Measurements from ENCODE around the gene FNBP1. TPM values are rescaled to one million over a fixed set of nuclear protein-coding genes. Genes with fewer than 3 reads are reported as not detected.

The FNBP1 gene
- total and polyA plus RNA-seq, 2 experiments from 2014 or later, result 26.6 to 28.8 TPM

- no peak overlapping the region for H3K4me3 ChIP-seq
- H3K27me3 ChIP-seq (ENCODE audit: insufficient read depth), result no peaks in the 10 kb centered on the region
- no peaks in the 10 kb centered on the region for H3K9me2 ChIP-seq (ENCODE audit: insufficient read depth)
- Mint-ChIP-seq H3K4me1 (peaks cover 26% of the 10 kb centered on the region), H3K36me3 (ENCODE audit: low read depth) (no peaks in the 10 kb centered on the region), H3K4me3 (no peak overlapping the region), H3K27me3 (ENCODE audit: insufficient read depth, low read depth, poor library complexity) (peaks cover 5% of the 10 kb centered on the region), H3K27ac (peak overlapping the region; percentile 89), H3K9me3 (no peaks in the 10 kb centered on the region; the same call in 2 of the 3 replicates)
- H3F3A ChIP-seq (replicated peaks; ENCODE audit: low read depth), result no peaks in the 10 kb centered on the region; the same call in 1 of the 2 replicates
- H3K36me3 ChIP-seq (ENCODE audit: insufficient read depth), result no peaks in the 10 kb centered on the region
- H4K20me1 ChIP-seq (replicated peaks; ENCODE audit: insufficient read depth), result no peaks in the 10 kb centered on the region
- H3K27ac ChIP-seq (ENCODE audit: low read depth), result peak overlapping the region; percentile 48; the same call in 1 of the 2 replicates
- H3K79me2 ChIP-seq (replicated peaks; ENCODE audit: insufficient read depth), result no peaks in the 10 kb centered on the region
- no peak for TF ChIP-seq POLR2AphosphoS5 (IDR thresholded peaks at IDR 0.05; ENCODE audit: low read depth)
- TF ChIP-seq ZNF462 (CRISPR knock-in tag; IDR thresholded peaks at IDR 0.05), result no peak
- TF ChIP-seq NANOG (IDR thresholded peaks at IDR 0.05; ENCODE audit: borderline replicate concordance), result no peak
- no peak for TF ChIP-seq CREB1 (CRISPR knock-in tag; IDR thresholded peaks at IDR 0.05; ENCODE audit: low read depth)
- no peak for TF ChIP-seq EZH2 (IDR thresholded peaks at IDR 0.05; ENCODE audit: low read depth, unreplicated experiment)
- no peak for TF ChIP-seq ZNF331 (CRISPR knock-in tag; IDR thresholded peaks at IDR 0.05; ENCODE audit: low read depth)
- TF ChIP-seq JUNB (IDR thresholded peaks at IDR 0.05; ENCODE audit: unreplicated experiment), result no peak
- TF ChIP-seq REST (IDR thresholded peaks at IDR 0.05; ENCODE audit: unreplicated experiment), result no peak
- no peak for TF ChIP-seq CTCF (conservative IDR thresholded peaks at IDR 0.05; ENCODE audit: low read depth in 2 of 2)
- TF ChIP-seq ETS1 (IDR thresholded peaks at IDR 0.05), result no peak
- TF ChIP-seq STAT1 (IDR thresholded peaks at IDR 0.05; ENCODE audit: unreplicated experiment), result no peak
- TF ChIP-seq ZNF114 (CRISPR knock-in tag; IDR thresholded peaks at IDR 0.05), result no peak
- no peak for TF ChIP-seq EZH2phosphoT487 (IDR thresholded peaks at IDR 0.05; ENCODE audit: unreplicated experiment)
- ATAC-seq (peak; percentile 34; the same call in 2 of the 3 replicates), DNase-seq (ENCODE audit: low spot score) (peak; percentile 19)
- H2AFZ ChIP-seq, result no peak overlapping the region
- peaks cover 24% of the 10 kb centered on the region for H3K4me1 ChIP-seq (ENCODE audit: insufficient read depth)
- H3K4me2 ChIP-seq, result no peak overlapping the region
These were observed 110.5 kb downstream of the FNBP1 start for GRCh38 chr9:129932303-129933151.
